ENCODE data around the gene KCNH1. TPM values are rescaled to one million over a fixed set of nuclear protein-coding genes. Genes with fewer than 3 reads are reported as not detected.

KCNH1 gene
- total RNA-seq, 1 donor from 2014 or later: not detected

DNA sequence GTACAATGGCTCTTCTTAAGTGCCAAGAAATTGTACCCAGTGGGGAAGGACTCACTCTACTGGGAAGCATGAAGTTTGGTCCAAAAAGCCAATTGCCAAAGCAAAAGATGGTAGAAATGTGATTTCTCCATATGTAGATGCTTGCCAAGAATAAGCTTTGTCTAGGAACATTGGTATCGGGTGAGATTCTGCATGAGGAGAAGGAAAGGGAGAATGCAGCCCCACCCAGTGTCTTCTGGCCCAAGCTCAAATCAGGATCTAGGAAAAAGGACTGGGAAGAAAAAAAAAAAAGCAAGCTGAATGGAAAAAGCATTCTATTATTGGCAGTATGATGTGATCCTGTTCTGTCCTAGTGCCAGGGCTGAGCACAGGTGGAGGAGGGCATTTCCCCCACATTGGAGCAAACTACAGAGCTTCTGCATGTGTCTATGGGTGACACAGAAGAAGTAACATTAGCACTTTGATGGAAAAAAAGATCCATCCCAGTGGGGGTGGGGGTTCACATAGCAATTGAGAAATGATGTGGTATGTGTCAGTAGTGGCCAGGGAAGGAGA, 226.6 kb downstream of the KCNH1 start:
- H3K36me3 ChIP-seq: no peaks in the 10 kb centered on the region
- DNase-seq: no peak
- no peaks in the 10 kb centered on the region for H3K9me3 ChIP-seq
- no peak overlapping the region for H3K4me3 ChIP-seq
- no peaks in the 10 kb centered on the region for H3K4me1 ChIP-seq
- H3K27me3 ChIP-seq: no peaks in the 10 kb centered on the region
- intact Hi-C loops (cut with DNase I): no loop called here
- ATAC-seq: no peak
- H3K27ac ChIP-seq: no peak overlapping the region
- TF ChIP-seq, protein P1, sequence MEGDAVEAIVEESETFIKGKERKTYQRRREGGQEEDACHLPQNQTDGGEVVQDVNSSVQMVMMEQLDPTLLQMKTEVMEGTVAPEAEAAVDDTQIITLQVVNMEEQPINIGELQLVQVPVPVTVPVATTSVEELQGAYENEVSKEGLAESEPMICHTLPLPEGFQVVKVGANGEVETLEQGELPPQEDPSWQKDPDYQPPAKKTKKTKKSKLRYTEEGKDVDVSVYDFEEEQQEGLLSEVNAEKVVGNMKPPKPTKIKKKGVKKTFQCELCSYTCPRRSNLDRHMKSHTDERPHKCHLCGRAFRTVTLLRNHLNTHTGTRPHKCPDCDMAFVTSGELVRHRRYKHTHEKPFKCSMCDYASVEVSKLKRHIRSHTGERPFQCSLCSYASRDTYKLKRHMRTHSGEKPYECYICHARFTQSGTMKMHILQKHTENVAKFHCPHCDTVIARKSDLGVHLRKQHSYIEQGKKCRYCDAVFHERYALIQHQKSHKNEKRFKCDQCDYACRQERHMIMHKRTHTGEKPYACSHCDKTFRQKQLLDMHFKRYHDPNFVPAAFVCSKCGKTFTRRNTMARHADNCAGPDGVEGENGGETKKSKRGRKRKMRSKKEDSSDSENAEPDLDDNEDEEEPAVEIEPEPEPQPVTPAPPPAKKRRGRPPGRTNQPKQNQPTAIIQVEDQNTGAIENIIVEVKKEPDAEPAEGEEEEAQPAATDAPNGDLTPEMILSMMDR (IDR thresholded peaks at IDR 0.05): no peak

DNA sequence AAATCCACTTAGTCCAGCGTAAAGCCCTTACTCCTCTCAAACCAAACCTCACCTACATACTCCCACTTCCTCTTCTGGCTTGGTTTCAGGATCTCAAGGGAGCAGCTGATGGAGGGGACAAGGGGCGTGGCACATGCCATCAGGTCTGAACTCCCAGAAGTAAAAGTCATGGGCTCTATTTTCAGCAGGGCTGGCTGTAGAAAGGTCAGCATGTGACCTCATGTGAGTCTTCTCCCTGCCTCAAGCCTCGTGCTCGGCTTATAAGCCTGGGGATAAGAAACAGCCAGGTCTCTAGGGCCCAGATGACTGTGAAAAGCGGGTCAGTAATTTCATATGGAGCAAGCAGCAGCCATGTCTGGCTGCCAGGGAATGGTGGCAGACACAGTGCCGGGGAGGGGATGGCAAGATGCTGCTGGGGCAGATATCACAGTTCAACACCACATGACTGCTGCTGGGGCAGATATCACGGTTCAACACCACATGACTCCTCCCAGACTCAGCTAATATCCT, 227.9 kb downstream of the KCNH1 start:
- DNase-seq: no peak
- Histone ChIP-seq H3K4me3 (no peak overlapping the region), H3K9me3 (no peaks in the 10 kb centered on the region), H3K36me3 (no peaks in the 10 kb centered on the region), H3K4me1 (no peaks in the 10 kb centered on the region), H3K27ac (no peak overlapping the region), H3K27me3 (no peaks in the 10 kb centered on the region)
- ATAC-seq: no peak
- intact Hi-C loops (cut with DNase I): no loop called here
- TF ChIP-seq, protein P1 (IDR thresholded peaks at IDR 0.05): no peak

DNA sequence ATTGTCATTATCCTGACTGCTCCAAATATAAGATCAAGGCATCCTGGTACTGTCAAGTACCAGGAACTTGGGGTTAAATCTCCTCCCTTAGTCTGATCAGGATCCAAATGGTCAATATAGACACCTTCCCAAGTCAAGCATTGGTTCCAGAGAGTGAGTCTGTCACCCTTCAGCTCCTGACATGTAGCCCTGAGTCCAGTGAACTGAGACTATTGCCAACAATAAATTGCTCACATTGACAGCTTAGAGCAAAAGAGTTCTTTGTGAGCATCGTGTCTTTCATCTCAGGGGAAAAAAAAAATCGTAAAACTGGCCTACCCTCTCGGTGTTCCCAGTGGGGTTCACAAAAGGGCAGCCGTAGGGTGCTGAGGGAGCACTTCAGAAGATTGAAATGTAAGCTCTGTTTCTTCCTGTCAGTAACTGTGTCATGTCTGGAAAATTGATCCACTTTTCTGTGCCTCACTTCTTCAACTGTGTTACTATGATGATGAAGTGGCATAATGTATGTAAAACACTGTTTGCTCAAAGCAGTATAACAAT, 228.5 kb downstream of the KCNH1 start:
- TF ChIP-seq, protein P1 (IDR thresholded peaks at IDR 0.05): no peak
- Histone ChIP-seq H3K27me3 (no peaks in the 10 kb centered on the region), H3K4me1 (no peaks in the 10 kb centered on the region), H3K9me3 (no peaks in the 10 kb centered on the region), H3K27ac (no peak overlapping the region), H3K4me3 (no peak overlapping the region), H3K36me3 (no peaks in the 10 kb centered on the region)
- intact Hi-C loops (cut with DNase I): no loop called here
- no peak for DNase-seq
- no peak for ATAC-seq

DNA sequence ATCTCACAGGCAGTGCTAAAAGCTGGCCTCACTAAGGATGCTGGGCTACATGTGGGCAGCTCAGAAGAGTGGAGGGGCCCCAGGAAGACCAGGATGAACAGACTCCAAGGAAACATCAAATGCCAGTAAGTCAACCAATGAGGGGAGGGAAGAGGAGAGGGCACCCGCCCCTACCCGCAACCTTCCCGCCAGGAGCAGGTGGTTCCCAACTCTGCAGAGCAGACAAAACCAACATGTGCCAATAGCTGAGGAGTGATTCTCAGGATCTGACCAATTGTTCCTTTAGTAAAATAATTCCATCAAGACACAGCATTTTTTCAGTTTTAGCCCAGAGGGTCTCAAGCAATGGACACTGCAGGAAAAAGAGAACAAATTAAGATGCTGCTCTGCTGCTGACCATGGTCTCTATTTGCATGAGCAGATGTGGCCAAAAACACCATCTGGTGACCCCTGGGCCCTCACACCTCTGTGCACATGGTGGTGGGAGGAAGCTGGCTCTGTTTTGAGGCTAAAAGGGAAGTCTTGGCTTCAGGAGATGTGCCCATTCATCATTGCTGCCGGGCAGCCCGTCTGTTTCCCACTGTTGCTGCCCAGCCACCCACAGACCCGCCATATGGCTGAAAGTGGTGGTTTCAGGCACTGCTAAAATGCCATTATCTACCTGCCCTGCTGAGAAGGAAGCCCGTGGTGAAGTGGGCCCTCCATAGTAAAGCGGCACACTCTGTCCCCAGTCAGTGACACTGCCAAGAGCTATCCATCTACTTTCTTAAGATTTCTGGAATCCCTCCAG, 231.8 kb downstream of the KCNH1 start:
- intact Hi-C loops (cut with DNase I): no loop called here
- Histone ChIP-seq H3K4me1 (no peaks in the 10 kb centered on the region), H3K27ac (no peak overlapping the region), H3K27me3 (no peaks in the 10 kb centered on the region), H3K4me3 (no peak overlapping the region), H3K36me3 (no peaks in the 10 kb centered on the region), H3K9me3 (no peaks in the 10 kb centered on the region)
- TF ChIP-seq, protein P1 (IDR thresholded peaks at IDR 0.05): no peak
- ATAC-seq (no peak), DNase-seq (no peak)

DNA sequence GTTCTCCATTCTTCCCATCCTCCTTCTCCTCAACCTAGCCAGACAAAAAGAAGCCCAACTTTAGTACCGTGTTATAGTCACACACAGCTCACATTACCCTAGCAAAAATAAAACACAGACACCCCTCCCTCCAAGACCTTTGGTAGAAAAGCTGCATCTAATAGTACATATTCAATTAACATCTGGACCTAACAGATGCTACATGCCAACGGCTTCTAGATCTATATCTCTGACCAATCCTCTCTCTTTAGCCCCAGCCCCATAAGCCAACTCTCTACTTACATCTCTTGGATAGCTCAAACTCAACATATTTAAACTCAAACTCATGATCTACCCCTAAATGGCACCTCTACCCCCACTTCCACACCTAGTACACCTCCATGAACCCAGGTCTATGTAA, 233.1 kb downstream of the KCNH1 start:
- Histone ChIP-seq H3K27me3 (no peaks in the 10 kb centered on the region), H3K4me1 (no peaks in the 10 kb centered on the region)
- intact Hi-C loops (cut with DNase I): no loop called here

More for the DNA sequence above, 233.1 kb downstream of the KCNH1 start:
- Histone ChIP-seq H3K36me3 (no peaks in the 10 kb centered on the region), H3K4me3 (no peak overlapping the region), H3K9me3 (no peaks in the 10 kb centered on the region), H3K27ac (no peak overlapping the region)
- DNase-seq (no peak), ATAC-seq (no peak)
- TF ChIP-seq, protein P1 (IDR thresholded peaks at IDR 0.05): no peak
